Measurements from ENCODE around the gene WDFY2.

- TF ChIP-seq CTCF (conservative IDR thresholded peaks at IDR 0.05; ENCODE audit: low read depth, low read length) (no peak), EZH2 (IDR thresholded peaks at IDR 0.05; ENCODE audit: low read length, unreplicated experiment) (no peak)
Observed at GRCh38 chr13:51629491-51630287, 45.4 kb downstream of the WDFY2 start.

Data from PC-3 (cell line).